Hematopoietic multipotent progenitor cell (in vitro differentiated cells): ENCODE data around the gene TGFBR2. TPM values are rescaled to one million over a fixed set of nuclear protein-coding genes. Genes with fewer than 3 reads are reported as not detected.
A peak's percentile ranks its signal among the peaks of the same experiment; 100 is the strongest.

ENCODE experiments used
- DNase-seq, 3 donors: peaks; one replicate each; pipeline ENCODE4 v3.0.0-alpha.2; 2011 to 2015; ENCODE audit warnings: low read depth in 2 of 3, low spot score in 2 of 3
- total RNA-seq: library from RNA; depleted of rRNA; stranded (reverse); fragments of >200 nt; gene quantifications from one replicate; pipeline ENCODE4 v1.2.3, GENCODE V29; 2012

The TGFBR2 gene
- total RNA-seq, 1 donor = 37.2 TPM

- no peak for DNase-seq
Observed at GRCh38 chr3:30671527-30672286, 65.3 kb downstream of the TGFBR2 start.

GRCh38 chr3:30672287-30672735, 65.9 kb downstream of the TGFBR2 start:
- no peak for DNase-seq

GRCh38 chr3:30672959-30673358, 66.6 kb downstream of the TGFBR2 start:
- no peak for DNase-seq

GRCh38 chr3:30673425-30674341, 67.3 kb downstream of the TGFBR2 start:
- no peak for DNase-seq

- DNase-seq = no peak
Observed at GRCh38 chr3:30675006-30675405, 68.6 kb downstream of the TGFBR2 start.

- no peak for DNase-seq
Observed at GRCh38 chr3:30675774-30676173, 69.4 kb downstream of the TGFBR2 start.

GRCh38 chr3:30676424-30677346, 70.3 kb downstream of the TGFBR2 start:
- DNase-seq = no peak

- DNase-seq = no peak
Observed at GRCh38 chr3:30677347-30677685, 70.9 kb downstream of the TGFBR2 start.

GRCh38 chr3:30679045-30679444, 72.6 kb downstream of the TGFBR2 start:
- no peak for DNase-seq

- no peak for DNase-seq
Observed at GRCh38 chr3:30680789-30681648, 74.6 kb downstream of the TGFBR2 start.

- DNase-seq = no peak
Observed at GRCh38 chr3:30681649-30682211, 75.3 kb downstream of the TGFBR2 start.

- DNase-seq = peak in 1 of 3 donors; percentile 23
Observed at GRCh38 chr3:30682434-30683155, 76.2 kb downstream of the TGFBR2 start.

GRCh38 chr3:30683769-30684168, 77.4 kb downstream of the TGFBR2 start:
- no peak for DNase-seq

- DNase-seq = no peak
Observed at GRCh38 chr3:30684356-30684755, 78.0 kb downstream of the TGFBR2 start.

GRCh38 chr3:30685267-30685667, 78.9 kb downstream of the TGFBR2 start:
- DNase-seq = no peak

- no peak for DNase-seq
Observed at GRCh38 chr3:30686176-30686575, 79.8 kb downstream of the TGFBR2 start.

GRCh38 chr3:30686799-30687198, 80.4 kb downstream of the TGFBR2 start:
- DNase-seq = no peak

GRCh38 chr3:30687930-30688570, 81.6 kb downstream of the TGFBR2 start:
- DNase-seq = no peak
